Dermis microvascular lymphatic vessel endothelial cell (primary cell): ENCODE data around the gene AKAP1. TPM values are rescaled to one million over a fixed set of nuclear protein-coding genes. Genes with fewer than 3 reads are reported as not detected.

ENCODE experiments used
- DNase-seq, 2 donors: peaks; one replicate each; pipeline versions ENCODE4 v3.0.0 to v3.0.0-alpha.2; 2010; ENCODE audit warnings: low read depth in 2 of 2
- total RNA-seq: library from RNA; depleted of rRNA; stranded (reverse); fragments of >200 nt; gene quantifications from 2 replicates; pipeline ENCODE4 v1.2.1, GENCODE V29; 2014

The AKAP1 gene
- total RNA-seq, 1 donor from 2014 or later, result 22.1 TPM

- DNase-seq, result no peak
Observed at GRCh38 chr17:57106107-57106835, 21.2 kb downstream of the AKAP1 start.

DNA sequence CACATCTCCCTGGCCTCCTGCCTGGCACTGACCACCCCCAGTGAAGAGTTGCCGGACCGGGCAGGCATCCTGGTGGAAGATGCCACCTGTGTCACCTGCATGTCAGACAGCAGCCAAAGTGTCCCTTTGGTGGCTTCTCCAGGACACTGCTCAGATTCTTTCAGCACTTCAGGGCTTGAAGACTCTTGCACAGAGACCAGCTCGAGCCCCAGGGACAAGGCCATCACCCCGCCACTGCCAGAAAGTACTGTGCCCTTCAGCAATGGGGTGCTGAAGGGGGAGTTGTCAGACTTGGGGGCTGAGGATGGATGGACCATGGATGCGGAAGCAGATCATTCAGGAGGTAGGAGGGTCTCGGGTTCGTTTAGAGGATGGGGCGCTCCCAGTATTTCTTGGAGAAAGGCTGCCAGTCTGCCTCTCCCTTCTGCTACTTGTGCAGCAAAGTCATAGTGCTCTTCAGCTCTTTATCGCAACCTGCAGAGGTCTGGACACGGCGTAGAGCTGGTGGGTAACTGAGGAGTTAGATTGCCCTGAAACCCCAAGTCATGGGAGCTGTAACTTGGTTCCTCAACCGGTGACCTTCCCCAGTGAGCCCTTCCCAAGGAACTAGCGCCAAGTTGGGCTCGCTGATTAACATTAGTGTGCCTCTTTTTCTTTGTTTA lies 21.9 kb downstream of the AKAP1 start:
- DNase-seq, result no peak

DNA sequence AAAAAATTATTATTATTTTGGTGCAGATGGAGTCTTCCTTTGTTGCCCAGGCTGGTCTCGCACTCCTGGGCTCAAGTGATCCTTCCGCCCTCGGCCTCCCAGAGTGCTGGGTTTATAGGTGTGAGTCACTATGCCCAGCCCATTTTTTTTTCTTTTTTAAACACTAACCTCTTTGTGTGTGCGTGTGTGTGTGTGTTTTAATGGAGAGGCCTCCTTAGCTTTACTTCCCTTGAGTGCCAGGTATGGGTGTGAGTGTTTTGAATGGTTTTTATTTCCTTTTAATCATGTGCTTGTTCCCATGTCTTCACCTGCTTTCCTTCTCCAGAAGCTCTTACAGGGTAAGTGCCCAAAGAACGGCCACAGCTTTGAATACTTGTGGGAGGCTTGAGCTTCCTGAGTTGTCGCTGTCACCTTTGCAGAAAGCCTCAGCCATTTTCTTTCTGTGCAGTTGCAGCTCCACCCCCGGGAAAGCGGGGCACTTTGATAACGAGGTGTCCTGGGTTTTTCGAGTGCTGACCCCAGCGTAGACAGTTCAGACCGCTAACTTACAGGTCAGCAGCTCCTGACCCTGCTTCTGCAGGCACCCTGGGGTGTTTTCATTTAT lies 22.6 kb downstream of the AKAP1 start:
- DNase-seq, result no peak

DNA sequence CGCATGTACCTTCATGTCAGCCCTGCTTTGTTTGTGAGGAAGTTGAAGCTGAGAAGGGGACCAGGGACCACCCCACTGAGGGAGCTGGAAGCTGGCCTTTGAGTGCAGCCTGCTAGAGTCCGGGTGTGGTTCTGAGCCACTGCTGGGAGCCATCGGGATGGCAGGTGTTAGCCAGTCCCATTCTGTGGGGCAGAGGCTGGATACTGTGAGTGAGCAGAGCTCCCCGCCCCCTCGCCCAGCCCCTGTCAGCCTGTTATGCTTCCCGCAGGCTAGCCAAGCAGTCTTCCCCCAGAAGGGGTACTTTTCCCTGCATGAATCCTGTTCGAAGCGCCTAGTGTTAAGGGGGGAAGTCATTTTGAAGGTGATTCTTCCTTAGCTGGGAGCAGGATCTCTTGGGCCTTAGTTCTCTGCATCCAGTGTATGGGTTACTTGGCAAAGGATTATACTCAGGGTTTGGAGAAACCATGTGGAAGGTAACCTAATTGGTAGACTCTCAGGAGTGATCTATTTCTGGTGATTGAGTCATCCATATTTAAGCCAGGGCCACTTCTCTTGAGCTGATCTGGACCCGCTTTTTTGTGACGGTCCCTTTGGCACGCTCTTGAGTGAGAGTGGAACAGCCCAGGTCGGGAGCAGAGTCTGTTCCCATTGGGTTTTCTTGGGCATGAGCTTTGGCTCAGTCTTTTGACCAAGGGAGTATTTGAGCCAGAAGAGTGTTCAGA lies 23.8 kb downstream of the AKAP1 start:
- DNase-seq, result no peak

GRCh38 chr17:57109393-57110151 lies 24.5 kb downstream of the AKAP1 start:
- no peak for DNase-seq

- no peak for DNase-seq
Observed at GRCh38 chr17:57110152-57110542, 25.1 kb downstream of the AKAP1 start.

GRCh38 chr17:57110579-57111325 lies 25.7 kb downstream of the AKAP1 start:
- no peak for DNase-seq

- DNase-seq, result no peak
Observed at GRCh38 chr17:57111386-57111785, 26.3 kb downstream of the AKAP1 start.

- DNase-seq, result no peak
Observed at GRCh38 chr17:57113011-57113410, 28.0 kb downstream of the AKAP1 start.

DNA sequence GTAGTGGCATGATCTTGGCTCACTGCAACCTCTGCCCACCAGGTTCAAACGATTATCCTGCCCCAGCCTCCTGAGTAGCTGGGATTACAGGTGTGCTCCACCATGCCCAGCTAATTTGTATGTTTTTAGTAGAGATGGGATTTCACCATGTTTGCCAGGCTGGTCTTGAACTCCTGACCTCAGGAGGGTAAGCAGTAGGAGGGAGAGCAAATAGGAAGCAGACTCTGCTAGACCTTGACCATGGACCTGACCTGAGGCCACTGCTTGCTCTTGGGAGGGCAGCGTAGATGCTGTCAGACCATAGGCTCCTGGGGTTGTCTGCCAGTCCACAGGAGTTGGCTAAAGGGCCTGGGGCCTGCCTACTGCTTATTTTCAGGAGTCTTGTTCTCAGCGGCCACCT lies 28.6 kb downstream of the AKAP1 start:
- DNase-seq, result no peak

GRCh38 chr17:57114085-57114673 lies 29.1 kb downstream of the AKAP1 start:
- DNase-seq, result peak; percentile 14 to 34

DNA sequence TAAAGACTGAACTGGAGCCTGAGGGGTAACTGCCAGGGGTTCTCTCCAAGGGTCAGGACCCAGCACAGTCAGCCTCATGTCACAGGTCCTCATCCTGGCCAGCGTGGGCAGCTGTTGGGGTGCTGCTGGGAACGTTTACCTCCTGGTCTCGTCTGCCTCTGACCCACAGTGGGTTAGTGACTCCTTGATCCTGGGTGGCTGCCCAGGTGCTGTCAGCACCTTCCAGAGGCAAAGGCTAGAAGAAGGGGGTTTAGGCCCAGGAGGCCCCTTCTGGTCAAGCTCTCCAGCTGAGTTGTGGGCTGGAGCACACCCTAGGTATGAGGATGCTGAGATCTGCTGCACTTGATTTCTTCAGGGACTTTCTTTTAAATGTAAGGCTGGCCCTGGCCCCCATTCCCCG lies 30.3 kb downstream of the AKAP1 start:
- no peak for DNase-seq

DNA sequence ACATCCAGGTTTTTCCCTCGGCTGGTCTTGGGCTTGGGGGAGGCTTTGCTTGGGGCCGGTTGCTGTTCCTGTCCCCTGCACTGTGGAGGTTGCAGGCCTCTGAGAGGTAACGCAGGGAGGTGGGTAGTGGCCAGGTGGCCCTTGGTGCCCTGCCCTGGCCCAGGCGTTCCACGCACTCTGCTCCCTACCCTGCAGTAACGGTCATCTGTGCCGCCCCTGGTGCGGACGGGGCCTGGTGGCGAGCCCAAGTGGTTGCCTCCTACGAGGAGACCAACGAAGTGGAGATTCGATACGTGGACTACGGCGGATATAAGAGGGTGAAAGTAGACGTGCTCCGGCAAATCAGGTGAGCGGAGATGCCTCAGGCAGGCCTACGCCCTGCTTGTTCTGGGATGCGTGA lies 30.9 kb downstream of the AKAP1 start:
- DNase-seq, result no peak

- DNase-seq, result no peak
Observed at GRCh38 chr17:57117798-57118197, 32.8 kb downstream of the AKAP1 start.

- DNase-seq, result no peak
Observed at GRCh38 chr17:57120814-57121213, 35.8 kb downstream of the AKAP1 start.

DNA sequence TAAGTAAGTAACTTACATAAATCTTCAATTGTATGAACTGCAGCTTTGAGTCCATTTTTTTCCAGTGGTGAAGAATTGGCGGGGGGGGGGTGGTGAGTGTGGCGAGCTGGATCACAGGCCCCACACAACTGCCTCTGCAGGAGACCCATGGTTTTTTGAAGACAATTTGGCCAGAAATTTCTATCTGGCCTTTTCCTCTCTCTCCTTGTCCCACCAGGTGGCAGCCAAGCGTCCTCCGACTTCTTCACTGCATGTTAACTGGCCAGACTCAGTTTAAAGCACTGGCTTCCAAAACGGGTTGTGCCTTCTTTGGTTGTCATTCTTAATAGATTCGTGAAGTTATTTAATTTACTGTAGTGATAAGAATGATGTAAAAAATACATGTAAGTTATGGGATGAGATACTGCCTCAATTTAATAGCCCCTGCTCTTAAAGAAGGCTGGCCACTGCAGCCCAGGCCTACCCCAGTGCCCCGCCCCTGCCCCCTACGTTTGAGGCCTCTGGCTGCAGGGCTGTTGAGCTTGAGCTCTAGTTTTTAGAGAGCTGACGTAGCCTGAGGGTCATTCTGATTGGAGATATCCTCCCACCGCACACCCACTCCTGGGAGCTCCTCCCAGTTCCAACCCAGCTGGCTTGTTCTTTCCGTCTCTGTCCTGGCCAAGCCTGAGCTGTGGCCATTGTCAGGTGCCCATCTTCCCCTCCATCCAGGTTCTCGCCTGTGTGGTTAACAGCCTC lies 36.4 kb downstream of the AKAP1 start:
- DNase-seq, result peak in 1 of 2 donors; percentile 41

GRCh38 chr17:57124053-57124452 lies 39.0 kb downstream of the AKAP1 start:
- no peak for DNase-seq

GRCh38 chr17:57125406-57125805 lies 40.4 kb downstream of the AKAP1 start:
- no peak for DNase-seq

DNA sequence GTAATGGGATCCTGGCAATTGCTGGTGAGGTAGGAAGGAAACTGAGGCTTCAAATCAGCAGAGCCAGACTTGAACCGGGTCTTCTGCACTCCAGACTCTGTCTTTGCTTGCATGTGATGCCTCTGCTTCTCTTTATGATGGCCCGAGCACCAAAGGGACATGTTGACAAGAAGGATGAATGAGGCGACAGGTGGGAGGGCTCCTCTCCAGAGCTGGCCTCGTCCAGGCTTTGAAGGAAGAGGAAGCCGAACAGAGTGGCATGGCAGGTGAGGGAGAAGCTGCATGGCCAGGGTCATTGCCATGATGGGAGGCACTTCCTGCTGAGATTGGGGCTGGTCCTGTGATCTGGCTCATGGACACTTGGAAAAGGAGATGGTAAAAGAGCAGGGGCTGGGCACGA lies 40.8 kb downstream of the AKAP1 start:
- DNase-seq, result no peak
